GM19025 (cell line): Measurements from ENCODE around the gene PMPCB.
"Not testable (repeated sequence)": the region's sequence is repeated elsewhere in the genome, so short reads cannot be mapped to it uniquely, and the experiment has no call there.

Experiments used
- ATAC-seq: cut with Tn5 transposase; IDR thresholded peaks from one replicate; pipeline ENCODE4 v1.9.1; 2021; ENCODE audit warnings: mild to moderate bottlenecking, low read depth, moderate library complexity; ENCODE audit not compliant: unreplicated experiment

PMPCB gene

GRCh38 chr7:103296901-103297836 lies at the start of gene PMPCB:
TSS of gene PMPCB (plus strand) at chr7:103297435. CDS start at chr7:103297460, 25 bp downstream.
- ATAC-seq, result peak; percentile 85

GRCh38 chr7:103253699-103254506 lies 43.3 kb upstream of the PMPCB start:
- not testable (repeated sequence) for ATAC-seq

- not testable (repeated sequence) for ATAC-seq
Measured at GRCh38 chr7:103264054-103264453, 33.2 kb upstream of the PMPCB start.

GRCh38 chr7:103266229-103266628 lies 31.0 kb upstream of the PMPCB start:
- not testable (repeated sequence) for ATAC-seq

GRCh38 chr7:103273374-103273773 lies 23.9 kb upstream of the PMPCB start:
- ATAC-seq, result not testable (repeated sequence)

GRCh38 chr7:103274867-103275266 lies 22.4 kb upstream of the PMPCB start:
- not testable (repeated sequence) for ATAC-seq

- not testable (repeated sequence) for ATAC-seq
Measured at GRCh38 chr7:103278195-103278594, 19.0 kb upstream of the PMPCB start.

- peak; percentile 33 for ATAC-seq
Measured at GRCh38 chr7:103279636-103279962, 17.6 kb upstream of the PMPCB start.

- ATAC-seq, result peak; percentile 88
Measured at GRCh38 chr7:103279963-103280802, 17.1 kb upstream of the PMPCB start.

- ATAC-seq, result peak; percentile 6
Measured at GRCh38 chr7:103280803-103281155, 16.5 kb upstream of the PMPCB start.

- ATAC-seq, result not testable (repeated sequence)
Measured at GRCh38 chr7:103282802-103283427, 14.3 kb upstream of the PMPCB start.

GRCh38 chr7:103292122-103292521 lies 5.1 kb upstream of the PMPCB start:
- ATAC-seq, result no peak

GRCh38 chr7:103293526-103293925 lies 3.7 kb upstream of the PMPCB start:
- no peak for ATAC-seq

- ATAC-seq, result peak; percentile 27
Measured at GRCh38 chr7:103297837-103298179, 573 bp downstream of the PMPCB start.

- ATAC-seq, result no peak
Measured at GRCh38 chr7:103299660-103300059, 2.4 kb downstream of the PMPCB start.

GRCh38 chr7:103301441-103301840 lies 4.2 kb downstream of the PMPCB start:
- ATAC-seq, result no peak

GRCh38 chr7:103307503-103308231 lies 10.4 kb downstream of the PMPCB start:
- ATAC-seq, result no peak

GRCh38 chr7:103314852-103315251 lies 17.6 kb downstream of the PMPCB start:
- ATAC-seq, result no peak

- no peak for ATAC-seq
Measured at GRCh38 chr7:103316380-103316941, 19.2 kb downstream of the PMPCB start.
